DOHH2 (cell line): Measurements from ENCODE around the gene STRA8.

Source experiments
- H3F3A ChIP-seq: fragments of 200-600 bp; sonication (generic), shearing (Covaris generic); 2 replicates; pipeline ENCODE4 v1.6.0; 2016; ENCODE audit warnings: antibody characterized with exemption, mild to moderate bottlenecking; ENCODE audit not compliant: control insufficient read depth, insufficient read depth
- H3K27ac ChIP-seq: fragments of 200-600 bp; sonication (generic); 2 replicates; pipeline ENCODE4 v1.5.1; 2014; ENCODE audit warnings: low read depth, mild to moderate bottlenecking, low read length, moderate library complexity
- H3K27me3 ChIP-seq: fragments of 200-600 bp; sonication (generic); 2 replicates; pipeline ENCODE4 v1.6.1; 2014; ENCODE audit warnings: mild to moderate bottlenecking, low read length, mixed read lengths; ENCODE audit not compliant: control insufficient read depth
- H3K36me3 ChIP-seq: fragments of 200-600 bp; sonication (generic); 2 replicates; pipeline ENCODE4 v1.6.1; 2014; ENCODE audit warnings: mild to moderate bottlenecking, low read length, moderate library complexity, mixed read lengths; ENCODE audit not compliant: control insufficient read depth
- H3K4me1 ChIP-seq: fragments of 200-600 bp; sonication (generic); 2 replicates; pipeline ENCODE4 v1.6.1; 2014; ENCODE audit warnings: mild to moderate bottlenecking, low read length, mixed read lengths; ENCODE audit not compliant: control insufficient read depth
- H3K4me2 ChIP-seq: fragments of 200-600 bp; sonication (generic); 2 replicates; pipeline ENCODE4 v1.6.0; 2014; ENCODE audit warnings: mild to moderate bottlenecking, low read length, moderate library complexity
- H3K4me3 ChIP-seq: fragments of 200-600 bp; sonication (generic); 2 replicates; pipeline ENCODE4 v1.5.1; 2014; ENCODE audit warnings: mild to moderate bottlenecking, low read length, mixed read lengths
- H3K79me2 ChIP-seq: fragments of 200-600 bp; sonication (generic); 2 replicates; pipeline ENCODE4 v1.6.1; 2014; ENCODE audit warnings: mild to moderate bottlenecking, low read length, mixed read lengths; ENCODE audit not compliant: control insufficient read depth
- H3K9me2 ChIP-seq: fragments of 200-600 bp; sonication (generic); replicated peaks from 2 replicates; pipeline ENCODE4 v1.6.1; 2014; ENCODE audit warnings: mild to moderate bottlenecking, low read length, mixed read lengths; ENCODE audit not compliant: control insufficient read depth
- H3K9me3 ChIP-seq: fragments of 200-600 bp; sonication (generic); 2 replicates; pipeline ENCODE4 v1.6.1; 2014; ENCODE audit warnings: antibody characterized with exemption, low read length, mixed read lengths; ENCODE audit not compliant: control insufficient read depth, insufficient read depth
- H4K20me1 ChIP-seq: fragments of 200-600 bp; sonication (generic); 2 replicates; pipeline ENCODE4 v1.6.0; 2014; ENCODE audit warnings: low read depth, mild to moderate bottlenecking, antibody characterized with exemption, low read length, moderate library complexity; ENCODE audit not compliant: control insufficient read depth, insufficient read depth
- EZH2phosphoT487 ChIP-seq: fragments of 200-600 bp; sonication (generic); IDR thresholded peaks from 2 replicates; pipeline ENCODE4 v1.6.1; 2017; ENCODE audit warnings: borderline replicate concordance, mild to moderate bottlenecking, antibody characterized with exemption, low read length, moderate library complexity, mixed read lengths
- TF ChIP-seq, protein P1 (sequence below): fragments of 200-600 bp; sonication (generic); IDR thresholded peaks from one replicate; pipeline ENCODE4 v1.5.1; 2014; ENCODE audit warnings: antibody characterized with exemption, mild to moderate bottlenecking, low read depth, low read length; ENCODE audit not compliant: poor library complexity, severe bottlenecking

Gene STRA8

DNA sequence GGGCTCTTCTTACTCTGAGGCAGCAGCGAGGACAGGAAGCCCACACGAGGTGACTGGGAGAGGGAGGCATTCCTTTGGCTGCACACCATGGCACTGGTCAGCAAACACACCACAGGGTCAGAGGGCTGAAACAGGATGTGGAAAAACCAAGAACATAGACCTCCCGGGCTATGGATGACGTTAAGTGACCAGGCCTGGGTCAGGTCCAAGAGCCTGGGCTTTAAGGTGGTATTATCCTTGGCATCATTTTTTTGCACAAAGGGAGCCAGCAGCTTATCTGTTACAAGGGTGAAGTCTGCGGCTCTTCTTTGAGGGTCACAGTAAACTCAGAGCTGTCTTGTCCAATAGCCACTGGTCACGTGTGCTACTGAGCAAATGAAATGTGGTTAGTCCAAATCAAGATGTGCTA is 29.3 kb upstream of the STRA8 start:
- no peaks in the 10 kb centered on the region for H3K9me3 ChIP-seq
- no peak overlapping the region for H3K4me2 ChIP-seq
- peaks cover 38% of the 10 kb centered on the region for H3K4me1 ChIP-seq
- H3K27ac ChIP-seq, result no peak overlapping the region
- no peaks in the 10 kb centered on the region for H3K9me2 ChIP-seq
- no peak for TF ChIP-seq EZH2phosphoT487
- TF ChIP-seq, protein P1, sequence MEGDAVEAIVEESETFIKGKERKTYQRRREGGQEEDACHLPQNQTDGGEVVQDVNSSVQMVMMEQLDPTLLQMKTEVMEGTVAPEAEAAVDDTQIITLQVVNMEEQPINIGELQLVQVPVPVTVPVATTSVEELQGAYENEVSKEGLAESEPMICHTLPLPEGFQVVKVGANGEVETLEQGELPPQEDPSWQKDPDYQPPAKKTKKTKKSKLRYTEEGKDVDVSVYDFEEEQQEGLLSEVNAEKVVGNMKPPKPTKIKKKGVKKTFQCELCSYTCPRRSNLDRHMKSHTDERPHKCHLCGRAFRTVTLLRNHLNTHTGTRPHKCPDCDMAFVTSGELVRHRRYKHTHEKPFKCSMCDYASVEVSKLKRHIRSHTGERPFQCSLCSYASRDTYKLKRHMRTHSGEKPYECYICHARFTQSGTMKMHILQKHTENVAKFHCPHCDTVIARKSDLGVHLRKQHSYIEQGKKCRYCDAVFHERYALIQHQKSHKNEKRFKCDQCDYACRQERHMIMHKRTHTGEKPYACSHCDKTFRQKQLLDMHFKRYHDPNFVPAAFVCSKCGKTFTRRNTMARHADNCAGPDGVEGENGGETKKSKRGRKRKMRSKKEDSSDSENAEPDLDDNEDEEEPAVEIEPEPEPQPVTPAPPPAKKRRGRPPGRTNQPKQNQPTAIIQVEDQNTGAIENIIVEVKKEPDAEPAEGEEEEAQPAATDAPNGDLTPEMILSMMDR, result no peak
- peaks cover 27% of the 10 kb centered on the region for H3K36me3 ChIP-seq
- no peaks in the 10 kb centered on the region for H3F3A ChIP-seq
- no peak overlapping the region for H3K4me3 ChIP-seq
- H4K20me1 ChIP-seq, result no peaks in the 10 kb centered on the region
- H3K79me2 ChIP-seq, result no peaks in the 10 kb centered on the region
- H3K27me3 ChIP-seq, result no peaks in the 10 kb centered on the region

DNA sequence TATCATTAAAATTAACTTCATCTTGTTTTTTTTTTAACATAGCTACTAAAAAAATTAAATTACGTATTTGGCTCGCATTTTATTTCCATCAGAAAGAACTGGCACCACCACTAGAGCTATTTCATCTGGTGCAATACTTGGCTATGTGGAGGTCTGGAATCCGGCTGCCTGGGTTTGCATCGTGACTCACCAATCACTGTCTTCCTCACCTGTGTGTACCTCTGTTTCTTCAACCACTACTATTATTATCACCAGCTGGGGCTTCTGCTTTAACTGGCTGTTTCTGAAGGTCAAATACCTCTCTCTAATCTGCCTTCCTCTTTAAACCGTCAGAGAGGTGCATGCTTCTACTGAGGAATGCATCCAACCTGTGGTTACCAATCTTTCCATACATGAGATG is 28.8 kb upstream of the STRA8 start:
- no peak overlapping the region for H3K4me3 ChIP-seq
- H3K4me1 ChIP-seq, result peaks cover 44% of the 10 kb centered on the region
- H3K36me3 ChIP-seq, result peaks cover 26% of the 10 kb centered on the region
- no peaks in the 10 kb centered on the region for H3K9me3 ChIP-seq
- TF ChIP-seq, protein P1, result no peak
- TF ChIP-seq EZH2phosphoT487, result no peak
- H3K4me2 ChIP-seq, result no peak overlapping the region
- H3K27me3 ChIP-seq, result no peaks in the 10 kb centered on the region
- H3K79me2 ChIP-seq, result no peaks in the 10 kb centered on the region
- no peaks in the 10 kb centered on the region for H4K20me1 ChIP-seq
- H3F3A ChIP-seq, result no peaks in the 10 kb centered on the region
- H3K27ac ChIP-seq, result no peak overlapping the region
- H3K9me2 ChIP-seq, result no peaks in the 10 kb centered on the region

DNA sequence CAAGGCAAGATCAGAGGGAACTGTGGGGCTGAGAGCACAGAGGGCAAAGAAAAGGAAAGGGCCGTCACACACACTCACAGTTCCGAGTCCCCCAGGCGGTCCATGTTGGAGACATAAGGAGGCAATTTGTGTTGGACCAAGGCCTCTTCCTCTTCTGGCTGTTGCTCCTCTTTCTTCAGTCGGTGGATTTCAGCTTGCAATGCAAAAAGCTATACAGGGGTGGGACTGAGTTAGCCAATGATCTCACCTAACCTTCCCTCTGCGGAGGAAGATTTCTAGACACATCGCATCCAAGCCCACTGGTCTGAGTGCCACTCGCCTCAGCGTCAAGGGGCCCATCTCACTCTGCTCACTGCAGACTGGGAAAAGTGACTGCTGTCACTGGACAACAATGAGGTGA is 27.8 kb upstream of the STRA8 start:
- TF ChIP-seq, protein P1, result no peak
- no peak for TF ChIP-seq EZH2phosphoT487
- Histone ChIP-seq H3K27me3 (no peaks in the 10 kb centered on the region), H3F3A (no peaks in the 10 kb centered on the region), H3K27ac (no peak overlapping the region), H3K4me3 (no peak overlapping the region), H3K4me1 (peaks cover 52% of the 10 kb centered on the region), H3K4me2 (peak overlapping the region; percentile 1; the same call in 1 of the 2 replicates), H3K36me3 (peaks cover 25% of the 10 kb centered on the region), H3K79me2 (peaks cover 6% of the 10 kb centered on the region; the same call in 1 of the 2 replicates), H4K20me1 (no peaks in the 10 kb centered on the region), H3K9me3 (no peaks in the 10 kb centered on the region), H3K9me2 (no peaks in the 10 kb centered on the region)
